GM12891 (cell line): ENCODE results near the gene ENTPD1.

ENCODE experiments used
- POLR2A ChIP-seq: IDR thresholded peaks from 2 replicates; pipeline ENCODE4 v1.6.1; 2011; ENCODE audit warnings: low read depth, low read length, control low read depth
- POLR2AphosphoS5 ChIP-seq: IDR thresholded peaks from 2 replicates; pipeline ENCODE4 v1.6.1; 2011; ENCODE audit warnings: low read depth, low read length, control low read depth
- SPI1 ChIP-seq: IDR thresholded peaks from 2 replicates; pipeline ENCODE4 v1.6.1; 2011; ENCODE audit warnings: low read depth, low read length, control low read depth
- TAF1 ChIP-seq: IDR thresholded peaks from 2 replicates; pipeline ENCODE4 v1.6.1; 2011; ENCODE audit warnings: low read depth, low read length, control low read depth

DNA sequence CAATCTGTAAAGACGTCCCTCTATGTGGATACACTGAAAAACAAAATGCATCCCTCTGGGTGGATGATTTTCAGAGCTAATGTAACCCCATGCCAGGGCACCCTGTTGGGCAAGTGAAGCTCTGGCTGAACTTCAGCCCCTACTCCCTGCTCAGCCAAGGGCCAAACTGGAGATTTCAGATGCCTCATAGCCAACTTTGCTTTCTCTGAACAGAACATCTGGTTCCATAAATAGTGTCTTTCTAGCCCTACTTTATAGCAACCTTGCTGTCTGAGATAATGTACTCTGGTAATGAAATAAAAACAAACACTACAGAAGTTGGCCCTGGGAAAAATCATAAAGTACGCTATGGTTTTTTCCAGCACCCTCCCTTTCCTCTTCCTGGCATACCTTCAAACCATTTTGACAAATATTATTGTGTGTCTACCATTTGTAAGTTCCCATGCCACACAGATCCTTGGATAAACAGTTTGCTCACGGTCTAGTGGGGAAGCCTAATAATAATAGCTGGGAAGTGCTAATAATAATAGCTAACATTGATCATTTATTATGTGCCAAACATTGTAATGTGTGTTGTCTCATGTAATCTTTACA, 3.4 kb downstream of the ENTPD1 start:
- TF ChIP-seq POLR2AphosphoS5 (0 out of 2 replicates have a peak, but pooled peaks have one; percentile 4), POLR2A (no peak), TAF1 (no peak), SPI1 (no peak)
